GM18498 (cell line): ENCODE measurements around the gene CDH18.

Source experiments
- ATAC-seq: cut with Tn5 transposase; IDR thresholded peaks from one replicate; pipeline ENCODE4 v1.9.1; 2021; ENCODE audit warnings: mild to moderate bottlenecking, moderate library complexity; ENCODE audit not compliant: unreplicated experiment

CDH18 gene

GRCh38 chr5:19751326-19751725 lies 236.7 kb downstream of the CDH18 start:
- no peak for ATAC-seq

GRCh38 chr5:19745247-19745646 lies 242.8 kb downstream of the CDH18 start:
- no peak for ATAC-seq

- ATAC-seq, result no peak
Observed at GRCh38 chr5:19739671-19740070, 248.3 kb downstream of the CDH18 start.

GRCh38 chr5:19734776-19735175 lies 253.2 kb downstream of the CDH18 start:
- ATAC-seq, result no peak

GRCh38 chr5:19733612-19734495 lies 254.1 kb downstream of the CDH18 start:
- no peak for ATAC-seq

GRCh38 chr5:19728571-19728970 lies 259.4 kb downstream of the CDH18 start:
- no peak for ATAC-seq

- ATAC-seq, result no peak
Observed at GRCh38 chr5:19719109-19719508, 268.9 kb downstream of the CDH18 start.

- no peak for ATAC-seq
Observed at GRCh38 chr5:19713740-19714139, 274.3 kb downstream of the CDH18 start.

GRCh38 chr5:19709403-19709802 lies 278.6 kb downstream of the CDH18 start:
- ATAC-seq, result no peak

GRCh38 chr5:19706776-19707175 lies 281.2 kb downstream of the CDH18 start:
- no peak for ATAC-seq

- ATAC-seq, result no peak
Observed at GRCh38 chr5:19701731-19702130, 286.3 kb downstream of the CDH18 start.

- ATAC-seq, result no peak
Observed at GRCh38 chr5:19694949-19695611, 292.9 kb downstream of the CDH18 start.

- no peak for ATAC-seq
Observed at GRCh38 chr5:19690978-19691377, 297.0 kb downstream of the CDH18 start.

GRCh38 chr5:19685473-19685872 lies 302.5 kb downstream of the CDH18 start:
- ATAC-seq, result no peak

- ATAC-seq, result no peak
Observed at GRCh38 chr5:19676895-19677294, 311.1 kb downstream of the CDH18 start.

- no peak for ATAC-seq
Observed at GRCh38 chr5:19660679-19661078, 327.3 kb downstream of the CDH18 start.

GRCh38 chr5:19655627-19656026 lies 332.4 kb downstream of the CDH18 start:
- no peak for ATAC-seq

- ATAC-seq, result no peak
Observed at GRCh38 chr5:19638461-19638860, 349.5 kb downstream of the CDH18 start.

- no peak for ATAC-seq
Observed at GRCh38 chr5:19630876-19631275, 357.1 kb downstream of the CDH18 start.

- no peak for ATAC-seq
Observed at GRCh38 chr5:19626211-19626610, 361.8 kb downstream of the CDH18 start.

- no peak for ATAC-seq
Observed at GRCh38 chr5:19625562-19625961, 362.4 kb downstream of the CDH18 start.

GRCh38 chr5:19619571-19619970 lies 368.4 kb downstream of the CDH18 start:
- ATAC-seq, result no peak
